Pons (tissue), 1 donor: ENCODE measurements around the gene KIRREL3.

ENCODE experiments used
- DNase-seq: peaks from one replicate; pipeline ENCODE4 v3.0.0-alpha.2; 2016; ENCODE audit warnings: low spot score

The KIRREL3 gene

DNA sequence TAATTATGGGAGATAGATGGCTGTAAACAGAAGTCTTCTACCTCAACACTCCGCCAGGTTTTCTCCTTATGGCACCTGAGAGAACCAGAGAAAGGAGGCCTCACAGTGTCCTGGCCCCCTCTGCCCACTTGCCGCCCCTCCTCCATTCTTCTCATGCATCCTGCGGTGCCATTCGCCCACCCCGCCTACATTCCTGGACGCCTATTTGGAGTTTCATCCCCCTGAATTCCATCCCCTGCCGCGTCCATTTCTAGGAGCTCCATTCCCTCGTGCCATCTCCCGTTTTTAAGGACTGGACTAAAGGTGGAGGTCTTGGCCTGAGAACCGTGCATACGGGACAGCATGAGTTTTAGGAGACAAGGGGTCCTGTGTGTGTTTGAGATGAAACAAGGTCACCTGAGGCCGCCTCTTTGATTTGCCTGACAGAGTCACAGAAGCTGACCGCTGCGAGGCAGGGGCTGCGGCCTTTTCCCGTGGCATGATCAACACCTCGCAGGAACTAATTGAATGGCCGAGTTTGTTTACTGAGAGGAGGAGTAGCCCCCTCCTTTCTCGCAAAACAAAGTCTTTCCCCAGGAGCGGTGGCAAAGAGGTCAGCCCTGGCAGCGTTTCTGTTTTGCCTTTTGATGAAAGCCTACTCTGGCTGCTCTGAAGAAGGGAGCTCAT lies 398.9 kb downstream of the KIRREL3 start:
- peak; percentile 19 for DNase-seq

DNA sequence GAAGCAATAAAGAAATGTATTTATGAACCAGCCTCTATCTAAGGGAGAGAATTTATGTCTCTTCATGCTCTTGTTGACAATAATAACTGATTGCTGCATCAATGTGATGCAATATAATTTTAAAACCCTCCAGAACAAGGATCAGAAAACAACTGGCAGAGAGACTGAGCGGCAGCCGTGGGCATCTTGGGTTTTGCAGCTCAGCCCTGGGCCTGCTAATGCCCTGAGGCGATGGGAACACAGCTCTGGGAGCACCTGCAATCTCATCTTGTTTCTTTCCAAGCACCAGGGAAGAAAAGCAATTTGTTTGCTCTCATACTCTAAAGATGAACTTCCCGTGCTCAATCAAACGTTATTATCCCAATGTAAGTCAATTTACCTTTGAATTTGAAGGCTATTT lies 399.4 kb downstream of the KIRREL3 start:
- no peak for DNase-seq

DNA sequence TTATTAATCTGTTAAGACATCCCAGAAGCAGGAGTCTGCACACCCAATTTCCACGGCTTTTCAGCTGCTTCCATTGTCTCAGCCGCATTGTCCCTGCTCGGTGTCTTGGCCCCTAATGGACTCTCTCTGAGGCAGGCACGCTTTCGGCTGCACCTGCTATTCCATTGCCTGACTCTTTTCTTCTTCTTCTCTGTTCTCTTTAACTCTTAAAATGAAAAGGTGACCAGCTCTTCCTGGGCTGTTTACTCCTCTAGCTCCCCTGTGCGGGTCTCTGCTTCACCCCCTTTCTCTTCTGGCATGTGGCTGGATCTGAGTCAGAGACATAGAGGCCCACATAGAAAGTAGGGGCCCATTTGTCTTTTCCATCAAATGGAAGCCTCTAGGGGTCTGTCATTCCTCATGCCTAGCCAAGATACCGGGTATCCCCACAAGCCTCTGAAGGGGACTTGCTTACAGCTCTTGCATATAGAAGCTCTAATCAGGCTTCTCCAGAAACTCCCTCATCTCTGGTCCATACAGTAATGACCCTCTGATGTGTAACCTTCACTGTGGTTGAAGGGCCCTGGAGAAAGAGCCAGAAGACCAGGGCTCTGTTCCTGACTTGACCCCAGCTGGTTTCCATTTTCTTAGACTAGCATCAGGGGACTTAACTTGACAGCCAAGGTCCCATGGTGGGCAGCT lies 401.2 kb downstream of the KIRREL3 start:
- DNase-seq: no peak

DNA sequence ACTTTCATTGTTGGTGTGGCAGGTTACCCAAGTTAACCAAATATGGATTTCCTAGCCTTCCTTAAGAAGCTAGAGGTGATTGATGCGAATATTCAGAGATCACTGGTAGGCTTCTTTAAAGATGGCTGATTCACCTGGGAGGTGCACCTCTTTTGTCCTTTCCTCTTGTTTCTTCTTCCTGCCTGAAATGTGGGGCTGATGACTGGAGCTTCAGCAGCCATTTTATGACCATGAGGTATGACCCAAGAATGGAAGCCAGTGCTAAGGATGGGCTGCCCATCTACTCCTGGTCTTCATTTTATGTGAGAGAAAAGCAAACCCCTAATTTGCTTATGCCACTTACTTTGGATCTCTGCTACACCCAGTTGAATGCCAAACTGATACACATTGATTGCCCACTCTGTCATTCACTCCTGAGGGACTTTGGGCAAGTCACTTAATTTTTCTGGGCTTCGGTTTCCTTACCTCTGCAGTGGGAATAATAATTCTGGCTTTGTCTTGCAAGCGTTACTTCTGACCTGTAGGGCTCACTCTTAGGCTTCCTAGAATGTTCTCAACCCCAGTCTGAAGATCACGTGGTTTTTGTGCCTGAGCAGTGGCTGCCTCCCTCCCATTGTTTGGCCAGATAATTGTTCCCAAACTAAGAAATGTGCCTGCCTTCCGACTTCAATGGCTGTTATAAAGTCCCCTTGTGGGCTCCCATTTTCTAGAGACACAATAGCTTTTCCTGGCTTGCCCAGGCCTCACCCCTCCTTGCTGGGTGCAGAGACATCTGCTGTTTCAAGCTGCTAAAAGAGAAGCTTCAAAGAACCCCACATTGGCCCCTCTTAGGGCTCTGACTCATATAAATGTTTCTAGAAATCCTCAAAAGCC lies 402.0 kb downstream of the KIRREL3 start:
- no peak for DNase-seq

DNA sequence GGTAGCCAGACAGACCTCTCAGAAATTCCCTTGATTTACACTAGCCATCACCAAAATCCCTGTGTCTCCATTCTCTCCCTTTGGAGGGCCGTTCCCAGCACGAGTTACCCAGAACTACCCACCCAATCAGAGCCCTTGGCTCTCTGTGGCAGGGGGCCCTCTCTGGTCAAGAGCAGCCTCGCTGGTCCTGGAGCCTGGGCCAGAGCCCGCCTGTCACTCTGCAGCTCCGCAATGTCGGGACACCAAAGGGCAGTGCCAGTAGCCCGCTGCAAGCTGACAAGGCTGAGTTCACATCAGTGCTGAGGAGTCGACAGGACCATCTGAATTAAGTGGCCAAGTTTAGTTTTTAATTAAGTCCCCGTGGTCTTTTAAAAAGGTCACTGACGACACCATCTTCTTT lies 403.5 kb downstream of the KIRREL3 start:
- DNase-seq: no peak

DNA sequence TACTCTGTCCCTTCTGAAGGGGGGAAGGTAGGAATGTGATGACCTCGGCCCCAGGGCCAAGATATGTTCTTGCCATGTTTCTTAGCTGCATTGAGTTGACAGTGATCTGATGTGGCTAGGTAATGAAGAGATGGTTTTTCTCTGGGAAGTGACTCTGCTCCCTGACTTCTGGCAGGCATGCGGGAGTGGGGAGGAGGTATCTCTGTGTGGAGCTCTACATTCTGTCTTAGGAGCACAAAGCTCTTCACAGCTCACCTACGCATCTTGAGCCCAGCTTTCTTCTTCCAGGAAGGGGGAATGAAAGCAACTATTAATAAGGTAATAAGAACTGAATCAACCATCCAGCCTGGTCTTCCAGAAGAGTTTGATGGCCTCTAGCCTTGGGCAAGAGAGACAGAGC lies 404.1 kb downstream of the KIRREL3 start:
- DNase-seq: no peak

DNA sequence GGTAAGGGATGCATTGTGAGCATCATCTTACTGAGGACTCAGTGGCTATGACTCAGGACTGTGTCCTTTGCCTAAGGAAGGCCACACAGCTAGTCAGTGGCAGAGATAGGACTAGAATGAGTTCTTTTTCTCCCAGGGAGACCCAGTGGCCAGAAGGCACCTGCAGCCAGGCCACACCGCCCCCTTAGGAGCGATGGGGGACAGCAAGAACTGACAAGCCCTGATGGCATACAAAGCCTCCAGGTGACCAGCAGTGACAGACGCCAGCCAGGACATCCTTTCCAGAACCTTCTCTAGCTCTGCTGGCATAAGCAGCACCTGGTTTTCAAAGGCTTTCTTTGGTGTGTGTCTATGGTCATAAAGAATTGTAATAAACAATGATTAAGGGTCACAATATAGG lies 405.0 kb downstream of the KIRREL3 start:
- DNase-seq: no peak

DNA sequence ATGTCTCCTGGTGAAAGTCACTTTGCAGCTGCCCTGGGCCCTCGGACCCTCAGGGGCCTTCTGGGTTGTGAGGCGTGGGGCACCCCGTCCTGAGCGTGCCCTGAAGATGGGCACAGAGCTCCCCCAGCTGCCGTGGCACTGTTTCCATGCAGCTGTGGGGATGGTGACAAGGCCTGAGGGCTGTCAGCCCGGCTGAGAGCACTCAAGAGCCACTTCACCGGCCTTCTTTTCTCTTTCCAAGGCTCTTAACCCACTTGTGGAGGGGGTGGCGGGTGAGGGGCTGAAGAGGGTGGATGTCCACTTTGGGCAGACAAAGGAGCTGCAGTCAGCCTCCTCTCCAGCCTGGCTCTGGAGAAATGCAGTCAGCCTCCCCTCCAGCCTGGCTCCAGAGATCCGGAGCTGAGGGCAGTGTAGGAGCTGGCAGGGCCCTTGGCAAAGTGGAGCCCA lies 405.6 kb downstream of the KIRREL3 start:
- no peak for DNase-seq

DNA sequence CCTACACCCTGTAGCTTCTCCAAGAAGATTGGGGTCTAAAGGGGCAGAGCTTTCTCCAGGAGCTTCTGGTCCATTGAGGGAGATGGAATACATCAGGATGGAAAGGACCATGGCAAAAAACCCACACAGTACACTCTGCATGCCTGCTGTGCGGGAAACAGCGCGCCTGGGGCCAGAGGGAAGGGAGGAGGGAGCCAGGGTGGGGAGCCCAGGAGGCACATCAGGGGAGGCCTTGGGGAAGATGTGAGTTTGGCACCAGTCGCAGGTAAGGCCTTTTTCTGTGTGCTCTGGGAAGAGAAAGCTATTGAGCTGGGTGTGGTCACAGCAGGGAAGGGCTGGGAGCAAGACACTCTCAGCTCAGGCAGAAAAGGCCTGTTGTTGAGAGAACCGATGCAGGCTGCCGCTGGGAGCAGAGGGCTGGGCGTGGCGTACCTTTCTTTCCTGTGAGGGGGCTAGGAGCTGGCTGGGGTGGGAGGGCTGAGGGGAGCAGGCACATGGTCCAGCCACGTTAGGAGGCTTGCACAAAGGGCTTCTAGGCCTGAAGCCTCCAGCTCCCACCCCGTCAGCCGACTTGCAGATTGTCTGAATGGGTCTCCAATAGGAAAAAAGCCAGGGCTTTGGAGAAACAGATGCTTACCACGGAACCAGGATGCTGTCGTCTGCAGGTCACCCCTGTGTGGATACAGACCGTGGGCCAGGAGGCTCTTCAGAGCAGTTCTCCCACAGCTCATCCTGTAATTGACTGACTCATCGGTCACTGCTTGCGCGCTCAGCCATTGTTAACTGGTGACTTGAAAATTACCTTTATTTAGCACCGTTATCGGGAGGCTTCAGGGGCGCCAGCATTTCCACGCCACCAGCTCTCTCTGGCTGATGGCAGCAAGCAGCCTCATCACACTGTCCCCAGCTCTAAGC lies 407.8 kb downstream of the KIRREL3 start:
- no peak for DNase-seq

DNA sequence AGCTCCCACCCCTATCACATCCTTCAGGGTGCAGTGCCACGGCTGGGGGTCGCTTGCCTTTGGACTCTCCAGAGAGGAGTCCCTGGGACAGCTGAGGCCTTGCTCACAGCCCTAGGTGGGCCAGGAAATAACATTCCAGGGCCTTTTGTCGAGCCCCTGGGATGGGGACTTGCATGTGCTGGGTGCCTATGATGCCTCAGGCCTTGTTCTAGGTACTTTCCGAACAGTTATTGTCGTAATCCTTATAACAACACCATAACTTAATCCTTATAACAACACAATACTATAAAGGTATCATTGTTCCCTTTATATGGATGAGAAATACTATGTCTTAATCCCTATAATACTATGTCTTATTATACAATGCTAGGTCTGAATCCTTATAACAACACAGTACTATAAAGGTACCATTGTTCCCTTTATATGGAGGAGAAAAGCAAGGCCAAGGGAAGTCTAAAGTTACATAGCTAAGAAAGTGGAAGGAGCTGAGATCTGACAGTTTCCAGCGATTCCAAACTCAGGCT lies 408.5 kb downstream of the KIRREL3 start:
- DNase-seq: no peak

DNA sequence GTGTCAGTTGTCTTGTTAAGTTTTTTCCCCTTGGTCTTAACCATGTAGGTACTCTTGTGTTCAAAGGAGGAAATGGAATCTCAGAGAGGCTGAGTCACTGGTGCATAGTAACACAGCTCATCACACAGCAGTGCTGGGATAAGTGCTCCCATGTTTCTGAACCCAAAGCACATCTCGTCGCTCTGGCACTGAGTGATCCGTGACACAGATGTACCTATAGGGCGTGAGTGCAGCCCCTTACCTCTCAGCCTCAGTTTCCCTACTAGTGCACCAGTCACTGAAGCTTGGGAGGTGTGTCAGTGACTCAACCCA lies 411.1 kb downstream of the KIRREL3 start:
- no peak for DNase-seq

DNA sequence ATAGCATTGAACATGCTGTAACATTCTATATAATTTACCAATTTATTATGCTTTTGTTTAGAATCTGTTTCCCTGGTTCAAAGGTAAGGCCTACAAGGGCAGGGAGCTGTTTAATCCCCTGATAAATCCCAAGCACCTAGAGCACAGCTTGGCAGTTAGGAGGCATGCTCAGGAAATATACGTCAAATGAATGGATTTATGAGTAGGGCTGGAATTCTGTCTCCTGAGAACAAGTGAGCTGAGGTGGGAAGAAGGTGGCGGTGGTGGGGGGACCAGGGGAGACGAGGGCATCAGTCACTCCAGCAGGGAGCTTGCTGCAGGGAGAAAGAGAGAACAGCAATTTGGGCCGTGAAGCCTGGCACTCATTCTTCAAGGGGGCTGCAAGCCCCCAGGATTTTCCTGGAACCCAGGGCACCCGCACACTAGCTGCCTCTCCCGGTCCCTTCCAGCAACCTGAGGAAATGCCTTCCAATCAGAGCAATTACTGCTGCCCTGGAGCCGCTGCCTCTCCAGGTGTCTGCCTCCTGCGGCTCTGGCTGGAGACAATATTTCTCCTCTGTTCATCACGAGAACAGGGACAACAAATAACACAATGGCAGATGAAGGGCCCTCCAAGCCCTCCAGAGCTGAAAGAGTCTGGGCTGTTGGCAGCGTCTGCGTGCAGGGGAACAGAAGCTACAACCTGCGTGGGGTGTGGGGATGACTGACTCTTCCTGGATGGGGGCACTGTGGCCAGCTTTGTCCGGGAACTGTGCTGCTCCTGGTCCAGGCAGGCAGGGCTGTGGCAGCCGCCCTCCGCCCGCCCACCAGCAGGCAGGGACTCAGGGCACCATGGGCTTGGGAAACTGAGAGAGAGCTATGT lies 411.7 kb downstream of the KIRREL3 start:
- no peak for DNase-seq

DNA sequence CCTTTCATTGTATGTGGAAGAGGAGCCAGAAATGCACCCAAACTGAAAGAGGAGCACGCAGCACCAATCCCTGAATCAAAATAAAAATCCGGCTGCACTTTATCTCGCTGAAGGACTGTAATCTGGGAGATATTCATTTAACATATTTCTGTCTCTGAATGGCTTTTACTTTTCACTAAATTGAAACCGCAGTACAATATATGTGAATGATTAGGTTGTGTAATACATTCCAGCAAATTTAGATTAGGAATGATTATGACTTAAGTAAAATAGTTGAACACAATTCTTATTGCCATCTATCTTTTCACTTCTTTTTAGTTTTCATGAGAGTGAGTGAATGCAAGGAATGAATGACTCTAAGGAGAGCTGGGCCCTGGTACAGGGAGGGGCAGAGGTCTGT lies 413.0 kb downstream of the KIRREL3 start:
- no peak for DNase-seq

DNA sequence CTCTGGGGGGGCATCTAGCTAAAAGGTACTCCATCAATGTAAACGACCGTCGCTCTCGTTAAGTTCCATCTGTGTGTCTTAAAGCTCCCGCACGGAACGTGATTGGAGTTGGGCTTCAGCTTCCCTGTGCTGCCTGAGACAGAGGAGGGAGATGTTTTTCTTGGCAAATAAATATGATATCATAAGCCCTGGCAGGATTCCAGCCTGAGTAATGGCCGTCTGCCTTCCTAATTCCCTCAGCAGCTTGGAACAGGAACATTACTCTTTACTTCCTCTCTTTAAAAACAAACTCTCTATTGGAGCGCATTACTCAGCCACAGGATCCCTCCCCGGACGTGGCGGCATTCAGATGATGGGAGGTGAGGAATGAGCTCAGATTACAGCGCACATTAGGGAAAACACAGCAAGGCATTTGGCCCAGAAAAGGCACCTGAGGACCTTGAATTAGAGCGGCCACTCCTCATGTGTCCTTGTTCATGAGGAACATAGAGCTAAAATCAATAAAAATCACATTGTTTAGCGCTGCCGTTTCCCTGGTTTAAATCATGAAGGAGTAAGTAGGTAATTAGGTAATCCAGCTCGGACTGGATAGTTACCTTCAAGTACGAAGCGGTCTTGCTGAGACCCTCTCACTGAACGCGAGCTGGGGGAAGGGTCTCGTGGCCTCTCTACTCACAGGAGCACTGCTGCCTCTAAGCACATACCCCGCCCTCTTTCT lies 414.6 kb downstream of the KIRREL3 start:
- peak; percentile 7 for DNase-seq

DNA sequence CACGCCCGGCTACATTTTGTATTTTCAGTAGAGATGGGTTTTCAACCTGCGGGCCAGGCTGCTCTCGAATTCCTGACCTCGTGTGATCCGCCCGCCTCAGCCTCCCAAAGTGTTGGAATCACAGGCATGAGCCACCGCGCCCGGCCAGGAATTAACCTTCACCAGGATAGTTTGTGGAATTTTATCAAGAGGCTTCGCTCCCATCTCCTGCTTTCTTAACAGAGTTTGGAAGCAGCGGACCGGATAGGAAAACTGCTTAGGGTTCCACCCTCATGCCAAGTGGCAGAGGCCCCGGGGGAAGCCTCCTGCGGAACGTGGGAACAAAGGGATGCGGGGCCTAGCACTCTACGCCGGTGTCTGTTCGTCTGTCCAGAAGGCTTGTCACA lies 415.2 kb downstream of the KIRREL3 start:
- no peak for DNase-seq

DNA sequence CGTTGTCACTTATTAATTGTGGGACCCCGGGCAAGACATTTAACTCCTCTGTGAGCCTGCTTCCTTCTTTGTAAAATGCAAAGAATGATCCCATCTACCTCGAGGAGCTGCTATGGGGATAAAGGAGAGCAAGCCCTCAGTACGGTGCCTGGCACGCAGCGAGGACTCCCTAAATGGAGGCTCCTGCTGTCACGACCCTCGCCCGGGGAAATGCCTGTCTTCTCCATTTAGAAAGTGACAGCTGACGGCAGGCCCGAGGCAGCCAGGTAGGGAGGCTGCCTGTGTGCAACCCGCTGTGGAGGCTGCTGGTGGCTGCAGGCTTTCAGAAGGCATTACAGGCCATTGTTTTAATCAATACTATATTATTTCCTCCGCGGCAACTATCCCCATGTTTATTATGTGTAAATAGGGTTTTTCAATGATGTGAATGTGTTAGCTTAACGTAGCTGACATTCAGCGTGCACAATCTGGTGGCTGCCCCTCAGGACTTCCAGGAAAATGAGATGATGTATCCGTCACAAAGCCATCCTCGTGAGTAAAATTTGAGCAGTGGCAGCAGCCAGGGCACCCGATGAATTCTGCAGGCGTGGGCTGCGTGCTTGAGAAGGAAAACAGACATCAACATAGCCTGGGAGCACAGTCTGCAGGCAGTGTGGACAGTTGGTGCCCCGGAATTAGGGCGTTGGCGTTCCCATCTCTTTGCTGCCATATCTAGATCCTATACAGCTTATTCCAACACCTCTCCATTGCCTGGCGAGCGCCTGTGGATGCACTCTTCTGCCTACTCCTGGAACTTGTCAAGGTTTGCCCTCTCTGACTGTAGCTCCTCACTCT lies 416.8 kb downstream of the KIRREL3 start:
- DNase-seq: no peak

DNA sequence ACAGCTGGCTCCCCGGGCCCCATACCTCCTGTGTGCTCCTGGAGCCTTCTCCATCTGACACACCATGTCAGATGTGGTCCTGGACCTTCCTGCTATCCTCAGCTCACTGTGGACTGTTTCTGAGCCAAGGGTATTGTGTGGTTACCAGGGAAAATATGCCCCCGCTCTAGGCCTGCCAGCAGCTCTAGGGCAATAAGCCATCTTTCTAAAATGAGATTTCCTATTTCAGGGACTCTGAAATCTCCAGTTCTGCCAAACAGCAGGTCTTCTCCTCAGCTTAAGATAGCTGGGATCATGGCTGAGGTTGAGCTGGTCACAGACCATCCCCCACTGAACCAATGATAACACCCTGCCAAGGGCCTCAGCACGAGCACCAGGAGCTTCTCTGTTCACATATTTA lies 417.5 kb downstream of the KIRREL3 start:
- DNase-seq: no peak

DNA sequence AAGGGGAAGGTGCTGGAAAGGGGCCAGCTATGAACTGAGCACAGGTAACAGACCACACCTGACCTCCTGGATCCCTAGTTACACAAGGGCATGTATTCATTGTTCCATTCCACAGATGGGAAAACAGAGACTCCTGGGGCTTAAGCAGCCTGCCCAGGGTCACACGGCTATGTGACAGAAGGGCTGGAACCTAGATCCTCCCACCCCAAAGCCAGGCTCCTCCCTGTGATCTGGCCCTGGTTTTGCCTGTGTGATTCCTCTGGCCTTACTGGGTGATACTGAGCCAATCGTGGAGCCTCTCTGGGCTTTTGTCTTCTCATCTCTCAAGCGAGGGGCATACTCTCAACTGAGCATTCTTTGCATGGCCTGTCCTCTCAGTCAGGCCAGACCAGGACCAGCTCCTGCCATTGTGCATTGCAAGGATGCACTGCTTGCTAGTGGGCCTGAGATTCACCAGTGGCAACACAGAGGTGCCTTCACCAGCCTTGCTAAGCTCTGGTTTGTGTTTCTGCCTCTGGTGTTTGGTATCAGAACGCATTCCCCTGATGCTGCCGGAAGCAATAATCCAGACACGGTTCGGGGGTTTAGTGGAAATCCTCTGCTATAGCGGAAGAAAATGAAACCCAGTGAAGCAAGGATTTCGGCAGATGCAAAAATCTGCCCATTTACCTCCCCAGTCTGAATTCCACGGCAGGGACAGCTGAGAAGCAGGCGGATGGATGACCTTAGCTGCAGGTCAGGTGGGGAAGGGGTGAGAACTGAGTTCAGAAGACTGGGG lies 418.5 kb downstream of the KIRREL3 start:
- DNase-seq: no peak
